ENCODE data around the gene KIF26A.

DNA sequence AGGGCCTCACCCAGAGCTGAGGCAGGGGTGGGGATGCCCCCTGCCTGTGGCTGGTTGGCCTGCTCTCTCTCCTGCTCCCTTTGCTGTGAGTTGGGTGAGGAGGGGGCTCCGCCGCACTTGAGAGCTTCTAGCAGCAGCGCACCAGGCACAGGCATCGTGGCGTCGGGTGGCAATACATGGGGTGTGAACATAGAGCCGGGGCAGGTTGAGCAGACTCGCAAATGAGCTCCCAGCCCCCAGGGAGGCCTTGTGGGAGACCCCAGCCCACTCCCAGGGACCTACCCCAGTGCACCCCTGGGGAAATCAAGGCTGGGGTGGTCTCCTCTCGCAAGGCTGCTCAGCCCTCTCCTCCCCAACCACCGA is 54.5 kb downstream of the KIF26A start:
- TF ChIP-seq, protein P1, sequence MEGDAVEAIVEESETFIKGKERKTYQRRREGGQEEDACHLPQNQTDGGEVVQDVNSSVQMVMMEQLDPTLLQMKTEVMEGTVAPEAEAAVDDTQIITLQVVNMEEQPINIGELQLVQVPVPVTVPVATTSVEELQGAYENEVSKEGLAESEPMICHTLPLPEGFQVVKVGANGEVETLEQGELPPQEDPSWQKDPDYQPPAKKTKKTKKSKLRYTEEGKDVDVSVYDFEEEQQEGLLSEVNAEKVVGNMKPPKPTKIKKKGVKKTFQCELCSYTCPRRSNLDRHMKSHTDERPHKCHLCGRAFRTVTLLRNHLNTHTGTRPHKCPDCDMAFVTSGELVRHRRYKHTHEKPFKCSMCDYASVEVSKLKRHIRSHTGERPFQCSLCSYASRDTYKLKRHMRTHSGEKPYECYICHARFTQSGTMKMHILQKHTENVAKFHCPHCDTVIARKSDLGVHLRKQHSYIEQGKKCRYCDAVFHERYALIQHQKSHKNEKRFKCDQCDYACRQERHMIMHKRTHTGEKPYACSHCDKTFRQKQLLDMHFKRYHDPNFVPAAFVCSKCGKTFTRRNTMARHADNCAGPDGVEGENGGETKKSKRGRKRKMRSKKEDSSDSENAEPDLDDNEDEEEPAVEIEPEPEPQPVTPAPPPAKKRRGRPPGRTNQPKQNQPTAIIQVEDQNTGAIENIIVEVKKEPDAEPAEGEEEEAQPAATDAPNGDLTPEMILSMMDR (IDR thresholded peaks at IDR 0.05; ENCODE audit: insufficient read depth, low read depth, low read length): no peak
- no peak for TF ChIP-seq EZH2 (IDR thresholded peaks at IDR 0.05; ENCODE audit: insufficient read depth, low read length)

Data from astrocyte (in vitro differentiated cells and primary cell).